T-helper 2 cell treated with Interferon-gamma antibody and Interleukin-4, amounts not matched to agents 5 μg/mL and 100 μg/mL, for 36 hours (primary cell): ENCODE measurements around the gene TPR.
"Not testable (repeated sequence)": the region's sequence is repeated elsewhere in the genome, so short reads cannot be mapped to it uniquely, and the experiment has no call there.

Experiments used
- DNase-seq: peaks from one replicate; pipeline ENCODE4 v3.0.0; 2021; ENCODE audit warnings: low spot score
- H3K27ac Mint-ChIP-seq: one replicate; pipeline ENCODE4 v1.8.0; 2021; ENCODE audit warnings: mild to moderate bottlenecking, mixed read lengths
- H3K27me3 Mint-ChIP-seq: one replicate; pipeline ENCODE4 v1.8.0; 2021; ENCODE audit warnings: low read depth, mixed read lengths
- H3K36me3 Mint-ChIP-seq: one replicate; pipeline ENCODE4 v1.8.0; 2021; ENCODE audit warnings: low read depth, mixed read lengths
- H3K4me1 Mint-ChIP-seq: one replicate; pipeline ENCODE4 v1.8.0; 2021; ENCODE audit warnings: low read depth, mixed read lengths
- H3K4me3 Mint-ChIP-seq: one replicate; pipeline ENCODE4 v1.8.0; 2022; ENCODE audit warnings: mild to moderate bottlenecking, moderate library complexity, mixed read lengths
- H3K9me3 Mint-ChIP-seq: one replicate; pipeline ENCODE4 v1.8.0; 2021; ENCODE audit warnings: mixed read lengths

Gene TPR

GRCh38 chr1:186386725-186387383, 11.8 kb upstream of the TPR start:
- Mint-ChIP-seq H3K27ac (no peak overlapping the region), H3K9me3 (no peaks in the 10 kb centered on the region), H3K27me3 (no peaks in the 10 kb centered on the region), H3K36me3 (peaks cover 18% of the 10 kb centered on the region), H3K4me3 (no peak overlapping the region), H3K4me1 (peaks cover 7% of the 10 kb centered on the region)
- DNase-seq, result no peak

- peaks cover 21% of the 10 kb centered on the region for H3K4me1 Mint-ChIP-seq
- no peaks in the 10 kb centered on the region for H3K27me3 Mint-ChIP-seq
- peak overlapping the region; percentile 93 for H3K27ac Mint-ChIP-seq
- no peaks in the 10 kb centered on the region for H3K9me3 Mint-ChIP-seq
- H3K36me3 Mint-ChIP-seq, result peaks cover 32% of the 10 kb centered on the region
- H3K4me3 Mint-ChIP-seq, result peak overlapping the region; percentile 100
- no peak for DNase-seq
Observed at GRCh38 chr1:186375929-186376319, 871 bp upstream of the TPR start.

GRCh38 chr1:186374303-186375151, 526 bp downstream of the TPR start:
- Mint-ChIP-seq H3K27me3 (no peaks in the 10 kb centered on the region), H3K36me3 (peaks cover 42% of the 10 kb centered on the region), H3K27ac (peak overlapping the region; percentile 93), H3K4me3 (peak overlapping the region; percentile 100), H3K9me3 (no peaks in the 10 kb centered on the region), H3K4me1 (peaks cover 23% of the 10 kb centered on the region)
- DNase-seq, result peak; percentile 21

- H3K27me3 Mint-ChIP-seq, H3K9me3 Mint-ChIP-seq, H3K27ac Mint-ChIP-seq, H3K4me3 Mint-ChIP-seq, DNase-seq: not testable (repeated sequence)
- Mint-ChIP-seq H3K4me1 (peaks cover 10% of the 10 kb centered on the region), H3K36me3 (peaks cover 72% of the 10 kb centered on the region)
Observed at GRCh38 chr1:186347837-186348691, 27.0 kb downstream of the TPR start.

GRCh38 chr1:186340772-186341171, 34.3 kb downstream of the TPR start:
- Mint-ChIP-seq H3K27me3 (no peaks in the 10 kb centered on the region), H3K4me1 (no peaks in the 10 kb centered on the region), H3K4me3 (no peak overlapping the region), H3K36me3 (peaks cover 63% of the 10 kb centered on the region), H3K9me3 (no peaks in the 10 kb centered on the region), H3K27ac (no peak overlapping the region)
- DNase-seq, result no peak

- H3K9me3 Mint-ChIP-seq, result no peaks in the 10 kb centered on the region
- H3K27me3 Mint-ChIP-seq, result no peaks in the 10 kb centered on the region
- no peak for DNase-seq
- no peak overlapping the region for H3K27ac Mint-ChIP-seq
- H3K4me3 Mint-ChIP-seq, result no peak overlapping the region
- no peaks in the 10 kb centered on the region for H3K4me1 Mint-ChIP-seq
- peaks cover 66% of the 10 kb centered on the region for H3K36me3 Mint-ChIP-seq
Observed at GRCh38 chr1:186337554-186337953, 37.5 kb downstream of the TPR start.

GRCh38 chr1:186330758-186331157, 44.3 kb downstream of the TPR start:
- H3K27me3 Mint-ChIP-seq, result no peaks in the 10 kb centered on the region
- peaks cover 55% of the 10 kb centered on the region for H3K36me3 Mint-ChIP-seq
- no peak overlapping the region for H3K4me3 Mint-ChIP-seq
- H3K9me3 Mint-ChIP-seq, result no peaks in the 10 kb centered on the region
- peaks cover 5% of the 10 kb centered on the region for H3K4me1 Mint-ChIP-seq
- no peak for DNase-seq
- no peak overlapping the region for H3K27ac Mint-ChIP-seq

- Mint-ChIP-seq H3K27ac (no peak overlapping the region), H3K4me1 (peaks cover 13% of the 10 kb centered on the region), H3K27me3 (no peaks in the 10 kb centered on the region), H3K4me3 (no peak overlapping the region), H3K36me3 (peaks cover 54% of the 10 kb centered on the region), H3K9me3 (no peaks in the 10 kb centered on the region)
- DNase-seq, result no peak
Observed at GRCh38 chr1:186327331-186327730, 47.7 kb downstream of the TPR start.

- no peaks in the 10 kb centered on the region for H3K9me3 Mint-ChIP-seq
- H3K36me3 Mint-ChIP-seq, result peaks cover 63% of the 10 kb centered on the region
- no peak for DNase-seq
- H3K4me3 Mint-ChIP-seq, result no peak overlapping the region
- peaks cover 21% of the 10 kb centered on the region for H3K4me1 Mint-ChIP-seq
- peak overlapping the region; percentile 24 for H3K27ac Mint-ChIP-seq
- H3K27me3 Mint-ChIP-seq, result no peaks in the 10 kb centered on the region
Observed at GRCh38 chr1:186326009-186326408, 49.0 kb downstream of the TPR start.

- H3K27me3 Mint-ChIP-seq, result no peaks in the 10 kb centered on the region
- peak overlapping the region; percentile 21 for H3K27ac Mint-ChIP-seq
- peaks cover 26% of the 10 kb centered on the region for H3K4me1 Mint-ChIP-seq
- H3K4me3 Mint-ChIP-seq, result no peak overlapping the region
- no peaks in the 10 kb centered on the region for H3K9me3 Mint-ChIP-seq
- DNase-seq, result no peak
- H3K36me3 Mint-ChIP-seq, result peaks cover 65% of the 10 kb centered on the region
Observed at GRCh38 chr1:186325239-186325638, 49.8 kb downstream of the TPR start.

- no peaks in the 10 kb centered on the region for H3K27me3 Mint-ChIP-seq
- H3K4me1 Mint-ChIP-seq, result peaks cover 27% of the 10 kb centered on the region
- no peak overlapping the region for H3K27ac Mint-ChIP-seq
- peaks cover 68% of the 10 kb centered on the region for H3K36me3 Mint-ChIP-seq
- H3K9me3 Mint-ChIP-seq, result no peaks in the 10 kb centered on the region
- no peak for DNase-seq
- no peak overlapping the region for H3K4me3 Mint-ChIP-seq
Observed at GRCh38 chr1:186323865-186324264, 51.2 kb downstream of the TPR start.

GRCh38 chr1:186315570-186315969, 59.5 kb downstream of the TPR start:
- H3K36me3 Mint-ChIP-seq, result peaks cover 58% of the 10 kb centered on the region
- no peaks in the 10 kb centered on the region for H3K27me3 Mint-ChIP-seq
- H3K27ac Mint-ChIP-seq, result peak overlapping the region; percentile 10
- no peak overlapping the region for H3K4me3 Mint-ChIP-seq
- no peak for DNase-seq
- H3K9me3 Mint-ChIP-seq, result no peaks in the 10 kb centered on the region
- peaks cover 10% of the 10 kb centered on the region for H3K4me1 Mint-ChIP-seq

GRCh38 chr1:186311375-186312051, 63.5 kb downstream of the TPR start:
- peaks cover 9% of the 10 kb centered on the region for H3K4me1 Mint-ChIP-seq
- peaks cover 34% of the 10 kb centered on the region for H3K36me3 Mint-ChIP-seq
- peaks cover 1% of the 10 kb centered on the region for H3K9me3 Mint-ChIP-seq
- H3K27me3 Mint-ChIP-seq, result no peaks in the 10 kb centered on the region
- DNase-seq, result no peak
- no peak overlapping the region for H3K27ac Mint-ChIP-seq
- no peak overlapping the region for H3K4me3 Mint-ChIP-seq
